HepG2 (cell line): ENCODE results near the gene PCBP4. TPM values are rescaled to one million over a fixed set of nuclear protein-coding genes. Genes with fewer than 3 reads are reported as not detected.

Experiments used
- CCAR2 ChIP-seq: fragments of 200-400 bp; formaldehyde crosslinking; optimal IDR thresholded peaks from 2 replicates; pipeline ENCODE3; 2018; ENCODE audit warnings: low read depth, mild to moderate bottlenecking, low read length, moderate library complexity
- NRL ChIP-seq: sonication (generic); formaldehyde crosslinking; IDR thresholded peaks from 2 replicates; pipeline ENCODE4 v1.5.0; 2020; ENCODE audit warnings: missing genetic modification reagents, mild to moderate bottlenecking, moderate library complexity, borderline replicate concordance
- PRMT3 ChIP-seq: sonication (generic); formaldehyde crosslinking; IDR thresholded peaks from 2 replicates; pipeline ENCODE4 v1.8.1; 2022; ENCODE audit warnings: low read depth, mild to moderate bottlenecking, moderate library complexity, missing genetic modification reagents, borderline replicate concordance
- RFX3 ChIP-seq: IDR thresholded peaks from 2 replicates; pipeline ENCODE4 v1.6.1; 2016; ENCODE audit warnings: missing biosample characterization, missing genetic modification reagents
- ZBTB7B ChIP-seq: sonication (generic); formaldehyde crosslinking; IDR thresholded peaks from 2 replicates; pipeline ENCODE4 v1.4.0; 2020; ENCODE audit warnings: missing genetic modification reagents
- ZKSCAN5 ChIP-seq: sonication (generic); formaldehyde crosslinking; IDR thresholded peaks from 2 replicates; pipeline ENCODE4 v1.5.1; 2020; ENCODE audit warnings: mild to moderate bottlenecking, missing genetic modification reagents
- ZNF543 ChIP-seq: sonication (generic); formaldehyde crosslinking; IDR thresholded peaks from 2 replicates; pipeline ENCODE4 v1.4.0; 2020; ENCODE audit warnings: mild to moderate bottlenecking, missing genetic modification reagents
- ZNF790 ChIP-seq: sonication (generic); formaldehyde crosslinking; IDR thresholded peaks from 2 replicates; pipeline ENCODE4 v1.8.0; 2022; ENCODE audit warnings: missing genetic modification reagents, mild to moderate bottlenecking, borderline replicate concordance
- polyA plus RNA-seq, 8 experiments: library from polyadenylated mRNA; depleted of rRNA in 3 of 8; stranded (reverse) in 7 of 8; unstranded in 1 of 8; fragments of >200 nt; fragmentation: Illumina TruSeq in 4 of 8; extraction: Trizol in 4 of 8; gene quantifications; 2 replicates each; pipeline versions ENCODE4 v1.2.1 to v1.2.3, GENCODE V29; 2011 to 2016; ENCODE audit warnings: low read depth in 4 of 8, missing spikeins in 1 of 8, mixed read lengths in 1 of 8; ENCODE audit not compliant: insufficient read depth in 1 of 8
- total RNA-seq, 5 experiments: library from RNA; depleted of rRNA; stranded (reverse); fragments of >200 nt; fragmentation: Illumina TruSeq; extraction: Trizol; gene quantifications; 2 replicates each; pipeline ENCODE4 v1.2.3, GENCODE V29; 2016; ENCODE audit warnings: low read depth in 1 of 5
- TF ChIP-seq, protein P1 (sequence below): IDR thresholded peaks from 2 replicates; pipeline ENCODE4 v1.6.1; 2016; ENCODE audit warnings: low read depth, missing genetic modification reagents, missing compliant biosample characterization
- TF ChIP-seq, protein P2 (sequence below): sonication (generic); formaldehyde crosslinking; IDR thresholded peaks from 2 replicates; pipeline ENCODE4 v1.4.0; 2020; ENCODE audit warnings: missing genetic modification reagents, borderline replicate concordance
- TF ChIP-seq, protein P3 (sequence below): sonication (generic); formaldehyde crosslinking; IDR thresholded peaks from 2 replicates; pipeline ENCODE4 v1.8.1; 2023; ENCODE audit warnings: missing genetic modification reagents, mild to moderate bottlenecking, borderline replicate concordance
- TF ChIP-seq, protein P4 (sequence below): sonication (generic); formaldehyde crosslinking; IDR thresholded peaks from 2 replicates; pipeline ENCODE4 v1.5.0; 2020; ENCODE audit warnings: mild to moderate bottlenecking, missing genetic modification reagents, moderate library complexity

The PCBP4 gene
- total and polyA plus RNA-seq, 2 of the 13 experiments (the other 11 are each of a cell fraction or from before 2014, with no cell fraction given) = 36.8 to 51.3 TPM

DNA sequence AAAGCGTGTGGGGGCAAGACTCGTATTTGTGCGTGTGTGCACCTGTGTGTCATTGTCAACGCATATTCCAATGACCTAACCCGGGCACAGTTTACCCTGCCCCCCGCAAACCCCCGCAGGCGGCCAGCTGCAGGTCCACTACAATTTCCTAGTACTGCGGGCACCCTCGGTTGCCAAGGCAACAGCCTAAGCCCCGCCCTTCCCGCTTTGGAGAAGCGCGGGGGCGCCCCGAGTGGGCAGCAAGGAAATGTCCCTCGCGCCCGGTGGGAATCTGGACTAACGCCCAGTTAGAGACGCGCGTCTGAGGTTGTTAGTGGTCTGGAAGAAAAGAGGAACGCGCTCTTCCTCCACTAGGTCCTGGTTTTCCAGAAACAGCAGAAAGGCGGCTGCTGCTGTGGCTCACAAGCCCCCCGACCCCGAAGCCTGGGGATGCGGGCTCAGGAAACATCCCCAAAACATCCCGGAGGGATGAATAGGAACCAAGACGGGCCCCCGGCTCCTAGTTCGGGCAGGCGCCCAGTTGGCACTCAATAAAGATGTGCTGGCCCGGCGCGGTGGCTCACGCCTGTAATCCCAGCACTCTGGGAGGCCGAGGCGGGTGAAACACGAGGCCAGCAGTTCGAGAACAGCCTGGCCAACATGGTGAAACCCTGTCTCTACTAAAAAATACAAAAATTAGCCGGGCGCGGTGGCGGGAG is 8.7 kb upstream of the PCBP4 start (continued):
- TF ChIP-seq, protein P1, sequence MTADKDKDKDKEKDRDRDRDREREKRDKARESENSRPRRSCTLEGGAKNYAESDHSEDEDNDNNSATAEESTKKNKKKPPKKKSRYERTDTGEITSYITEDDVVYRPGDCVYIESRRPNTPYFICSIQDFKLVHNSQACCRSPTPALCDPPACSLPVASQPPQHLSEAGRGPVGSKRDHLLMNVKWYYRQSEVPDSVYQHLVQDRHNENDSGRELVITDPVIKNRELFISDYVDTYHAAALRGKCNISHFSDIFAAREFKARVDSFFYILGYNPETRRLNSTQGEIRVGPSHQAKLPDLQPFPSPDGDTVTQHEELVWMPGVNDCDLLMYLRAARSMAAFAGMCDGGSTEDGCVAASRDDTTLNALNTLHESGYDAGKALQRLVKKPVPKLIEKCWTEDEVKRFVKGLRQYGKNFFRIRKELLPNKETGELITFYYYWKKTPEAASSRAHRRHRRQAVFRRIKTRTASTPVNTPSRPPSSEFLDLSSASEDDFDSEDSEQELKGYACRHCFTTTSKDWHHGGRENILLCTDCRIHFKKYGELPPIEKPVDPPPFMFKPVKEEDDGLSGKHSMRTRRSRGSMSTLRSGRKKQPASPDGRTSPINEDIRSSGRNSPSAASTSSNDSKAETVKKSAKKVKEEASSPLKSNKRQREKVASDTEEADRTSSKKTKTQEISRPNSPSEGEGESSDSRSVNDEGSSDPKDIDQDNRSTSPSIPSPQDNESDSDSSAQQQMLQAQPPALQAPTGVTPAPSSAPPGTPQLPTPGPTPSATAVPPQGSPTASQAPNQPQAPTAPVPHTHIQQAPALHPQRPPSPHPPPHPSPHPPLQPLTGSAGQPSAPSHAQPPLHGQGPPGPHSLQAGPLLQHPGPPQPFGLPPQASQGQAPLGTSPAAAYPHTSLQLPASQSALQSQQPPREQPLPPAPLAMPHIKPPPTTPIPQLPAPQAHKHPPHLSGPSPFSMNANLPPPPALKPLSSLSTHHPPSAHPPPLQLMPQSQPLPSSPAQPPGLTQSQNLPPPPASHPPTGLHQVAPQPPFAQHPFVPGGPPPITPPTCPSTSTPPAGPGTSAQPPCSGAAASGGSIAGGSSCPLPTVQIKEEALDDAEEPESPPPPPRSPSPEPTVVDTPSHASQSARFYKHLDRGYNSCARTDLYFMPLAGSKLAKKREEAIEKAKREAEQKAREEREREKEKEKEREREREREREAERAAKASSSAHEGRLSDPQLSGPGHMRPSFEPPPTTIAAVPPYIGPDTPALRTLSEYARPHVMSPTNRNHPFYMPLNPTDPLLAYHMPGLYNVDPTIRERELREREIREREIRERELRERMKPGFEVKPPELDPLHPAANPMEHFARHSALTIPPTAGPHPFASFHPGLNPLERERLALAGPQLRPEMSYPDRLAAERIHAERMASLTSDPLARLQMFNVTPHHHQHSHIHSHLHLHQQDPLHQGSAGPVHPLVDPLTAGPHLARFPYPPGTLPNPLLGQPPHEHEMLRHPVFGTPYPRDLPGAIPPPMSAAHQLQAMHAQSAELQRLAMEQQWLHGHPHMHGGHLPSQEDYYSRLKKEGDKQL (CRISPR knock-in tag) = no peak
- TF ChIP-seq PRMT3 (CRISPR knock-in tag) = no peak
- TF ChIP-seq NRL (CRISPR knock-in tag) = no peak
- TF ChIP-seq ZNF543 (CRISPR knock-in tag) = no peak
- TF ChIP-seq, protein P2, sequence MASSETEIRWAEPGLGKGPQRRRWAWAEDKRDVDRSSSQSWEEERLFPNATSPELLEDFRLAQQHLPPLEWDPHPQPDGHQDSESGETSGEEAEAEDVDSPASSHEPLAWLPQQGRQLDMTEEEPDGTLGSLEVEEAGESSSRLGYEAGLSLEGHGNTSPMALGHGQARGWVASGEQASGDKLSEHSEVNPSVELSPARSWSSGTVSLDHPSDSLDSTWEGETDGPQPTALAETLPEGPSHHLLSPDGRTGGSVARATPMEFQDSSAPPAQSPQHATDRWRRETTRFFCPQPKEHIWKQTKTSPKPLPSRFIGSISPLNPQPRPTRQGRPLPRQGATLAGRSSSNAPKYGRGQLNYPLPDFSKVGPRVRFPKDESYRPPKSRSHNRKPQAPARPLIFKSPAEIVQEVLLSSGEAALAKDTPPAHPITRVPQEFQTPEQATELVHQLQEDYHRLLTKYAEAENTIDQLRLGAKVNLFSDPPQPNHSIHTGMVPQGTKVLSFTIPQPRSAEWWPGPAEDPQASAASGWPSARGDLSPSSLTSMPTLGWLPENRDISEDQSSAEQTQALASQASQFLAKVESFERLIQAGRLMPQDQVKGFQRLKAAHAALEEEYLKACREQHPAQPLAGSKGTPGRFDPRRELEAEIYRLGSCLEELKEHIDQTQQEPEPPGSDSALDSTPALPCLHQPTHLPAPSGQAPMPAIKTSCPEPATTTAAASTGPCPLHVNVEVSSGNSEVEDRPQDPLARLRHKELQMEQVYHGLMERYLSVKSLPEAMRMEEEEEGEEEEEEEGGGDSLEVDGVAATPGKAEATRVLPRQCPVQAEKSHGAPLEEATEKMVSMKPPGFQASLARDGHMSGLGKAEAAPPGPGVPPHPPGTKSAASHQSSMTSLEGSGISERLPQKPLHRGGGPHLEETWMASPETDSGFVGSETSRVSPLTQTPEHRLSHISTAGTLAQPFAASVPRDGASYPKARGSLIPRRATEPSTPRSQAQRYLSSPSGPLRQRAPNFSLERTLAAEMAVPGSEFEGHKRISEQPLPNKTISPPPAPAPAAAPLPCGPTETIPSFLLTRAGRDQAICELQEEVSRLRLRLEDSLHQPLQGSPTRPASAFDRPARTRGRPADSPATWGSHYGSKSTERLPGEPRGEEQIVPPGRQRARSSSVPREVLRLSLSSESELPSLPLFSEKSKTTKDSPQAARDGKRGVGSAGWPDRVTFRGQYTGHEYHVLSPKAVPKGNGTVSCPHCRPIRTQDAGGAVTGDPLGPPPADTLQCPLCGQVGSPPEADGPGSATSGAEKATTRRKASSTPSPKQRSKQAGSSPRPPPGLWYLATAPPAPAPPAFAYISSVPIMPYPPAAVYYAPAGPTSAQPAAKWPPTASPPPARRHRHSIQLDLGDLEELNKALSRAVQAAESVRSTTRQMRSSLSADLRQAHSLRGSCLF (CRISPR knock-in tag) = no peak
- TF ChIP-seq, protein P3, sequence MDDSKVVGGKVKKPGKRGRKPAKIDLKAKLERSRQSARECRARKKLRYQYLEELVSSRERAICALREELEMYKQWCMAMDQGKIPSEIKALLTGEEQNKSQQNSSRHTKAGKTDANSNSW (CRISPR knock-in tag) = no peak
- 0 out of 2 replicates have a peak, but pooled peaks have one; percentile 19 for TF ChIP-seq ZNF790 (CRISPR knock-in tag)
- TF ChIP-seq, protein P4, sequence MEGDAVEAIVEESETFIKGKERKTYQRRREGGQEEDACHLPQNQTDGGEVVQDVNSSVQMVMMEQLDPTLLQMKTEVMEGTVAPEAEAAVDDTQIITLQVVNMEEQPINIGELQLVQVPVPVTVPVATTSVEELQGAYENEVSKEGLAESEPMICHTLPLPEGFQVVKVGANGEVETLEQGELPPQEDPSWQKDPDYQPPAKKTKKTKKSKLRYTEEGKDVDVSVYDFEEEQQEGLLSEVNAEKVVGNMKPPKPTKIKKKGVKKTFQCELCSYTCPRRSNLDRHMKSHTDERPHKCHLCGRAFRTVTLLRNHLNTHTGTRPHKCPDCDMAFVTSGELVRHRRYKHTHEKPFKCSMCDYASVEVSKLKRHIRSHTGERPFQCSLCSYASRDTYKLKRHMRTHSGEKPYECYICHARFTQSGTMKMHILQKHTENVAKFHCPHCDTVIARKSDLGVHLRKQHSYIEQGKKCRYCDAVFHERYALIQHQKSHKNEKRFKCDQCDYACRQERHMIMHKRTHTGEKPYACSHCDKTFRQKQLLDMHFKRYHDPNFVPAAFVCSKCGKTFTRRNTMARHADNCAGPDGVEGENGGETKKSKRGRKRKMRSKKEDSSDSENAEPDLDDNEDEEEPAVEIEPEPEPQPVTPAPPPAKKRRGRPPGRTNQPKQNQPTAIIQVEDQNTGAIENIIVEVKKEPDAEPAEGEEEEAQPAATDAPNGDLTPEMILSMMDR (CRISPR knock-in tag) = peak; percentile 33
- TF ChIP-seq ZKSCAN5 (CRISPR knock-in tag) = no peak
- TF ChIP-seq ZBTB7B = 0 out of 2 replicates have a peak, but pooled peaks have one; percentile 23
- TF ChIP-seq RFX3 (CRISPR knock-in tag) = peak; percentile 78
- TF ChIP-seq CCAR2 = no peak
